Transverse colon (tissue), 4 donors: ENCODE measurements around the gene TMEM63B. TPM values are rescaled to one million over a fixed set of nuclear protein-coding genes. Genes with fewer than 3 reads are reported as not detected.
"Not testable (repeated sequence)": the region's sequence is repeated elsewhere in the genome, so short reads cannot be mapped to it uniquely, and the experiment has no call there.

ENCODE experiments used
- DNase-seq: peaks from one replicate; pipeline ENCODE4 v3.0.0-alpha.2; 2019
- H3K27ac ChIP-seq, 4 donors: fragments of 200-600 bp; sonication (generic); 2 replicates each; pipeline ENCODE4 v1.5.1; 2016 to 2018; ENCODE audit warnings: inconsistent platforms in 4 of 4
- H3K27me3 ChIP-seq: fragments of 200-600 bp; sonication (generic); 2 replicates; pipeline ENCODE4 v1.5.1; 2017; ENCODE audit warnings: inconsistent platforms
- H3K36me3 ChIP-seq, 4 donors: fragments of 200-600 bp; sonication (generic); 2 replicates each; pipeline ENCODE4 v1.5.1; 2017 to 2019; ENCODE audit warnings: inconsistent platforms in 4 of 4
- H3K4me1 ChIP-seq, 4 donors: fragments of 200-600 bp; sonication (generic); 2 replicates each; pipeline ENCODE4 v1.5.1; 2017 to 2020; ENCODE audit warnings: inconsistent platforms in 4 of 4
- H3K4me3 ChIP-seq, 4 donors: fragments of 200-600 bp; sonication (generic); 1 replicate in 1 of 4; 2 replicates in 3 of 4; pipeline versions ENCODE4 v1.5.1 to v1.6.1; 2017 to 2019; ENCODE audit warnings: inconsistent platforms in 4 of 4
- H3K9me3 ChIP-seq, 2 donors: fragments of 200-600 bp; sonication (generic); 2 replicates each; pipeline ENCODE4 v1.5.1; 2017 to 2019; ENCODE audit warnings: inconsistent platforms in 2 of 2
- CTCF ChIP-seq, 5 experiments: fragments of 200-600 bp in 3 of 5; fragments of 450-650 bp in 2 of 5; sonication (generic) in 3 of 5; IDR thresholded peaks; 1 replicate in 2 of 5; 2 replicates in 3 of 5; pipeline ENCODE4 v1.5.1; 2016 to 2017; ENCODE audit warnings: antibody characterized with exemption in 5 of 5, inconsistent platforms in 3 of 5, mild to moderate bottlenecking in 2 of 5, moderate library complexity in 1 of 5
- EP300 ChIP-seq: sonication (generic); formaldehyde crosslinking; IDR thresholded peaks from one replicate; pipeline ENCODE4 v1.6.1; 2017; ENCODE audit warnings: antibody characterized with exemption, low read depth
- POLR2A ChIP-seq: fragments of 450-650 bp; IDR thresholded peaks from one replicate; pipeline ENCODE4 v1.6.1; 2016; ENCODE audit warnings: antibody characterized with exemption, mild to moderate bottlenecking, moderate library complexity
- POLR2AphosphoS5 ChIP-seq, 3 donors: sonication (generic); formaldehyde crosslinking; IDR thresholded peaks; one replicate each; pipeline ENCODE4 v1.6.1; 2016; ENCODE audit warnings: antibody characterized with exemption in 3 of 3
- WGBS, 2 donors: methylation state at CpG; one replicate each; pipeline ENCODE4 v1.1.5; 2018; ENCODE audit warnings: low coverage in 1 of 2; 5-methylcytosine and 5-hydroxymethylcytosine counted together
- in situ Hi-C, 4 donors: fragments of 200-750 bp; cut with MboI; loops; one replicate each; pipeline versions ENCODE4 v1.15.0 to v1.15.1; 2017; ENCODE audit warnings: low sequenced_read_pairs in 3 of 4, low pct_ligation_motif_present in 1 of 4, low pct_unique_long_range_greater_than_20kb in 1 of 4
- intact Hi-C: fragments of 100-400 bp; cut with DNase I; formaldehyde crosslinking; loops from one replicate; pipeline ENCODE4 v1.15.1; 2023; ENCODE audit warnings: low total_unique reads
- total RNA-seq, 4 donors: library from RNA; depleted of rRNA; stranded (reverse); fragments of >200 nt; gene quantifications; one replicate each; pipeline ENCODE4 v1.1.0, GENCODE V29; 2016

TMEM63B gene
- total RNA-seq, 4 donors from 2014 or later = 35.0 to 258 (median 89.4) TPM

- DNase-seq = no peak
- no peak overlapping the region for H3K4me3 ChIP-seq
- no peaks in the 10 kb centered on the region for H3K9me3 ChIP-seq
- no peaks in the 10 kb centered on the region for H3K36me3 ChIP-seq
- H3K27ac ChIP-seq = peak overlapping the region in 2 of 4 donors; percentile 3 to 7
- intact Hi-C loops (no loop called here), in situ Hi-C loops (loop anchor here in 3 of 4 donors (25.0 kb wide), 2 partner anchors 432 to 482 kb away; no protein-coding TSS in a partner anchor)
- H3K27me3 ChIP-seq = no peaks in the 10 kb centered on the region
- TF ChIP-seq CTCF (IDR thresholded peaks at IDR 0.05) (no peak), EP300 (no peak), POLR2AphosphoS5 (IDR thresholded peaks at IDR 0.05) (no peak), POLR2A (no peak)
- H3K4me1 ChIP-seq = peaks cover 0 to 16% (median 10%) of the 10 kb centered on the region in 4 donors
- 82 to 95% methylated on average over 3 to 6 of the region's 6 CpGs for WGBS, 2 donors
These were observed 33.5 kb upstream of the TMEM63B start for GRCh38 chr6:44093750-44094402.

DNA sequence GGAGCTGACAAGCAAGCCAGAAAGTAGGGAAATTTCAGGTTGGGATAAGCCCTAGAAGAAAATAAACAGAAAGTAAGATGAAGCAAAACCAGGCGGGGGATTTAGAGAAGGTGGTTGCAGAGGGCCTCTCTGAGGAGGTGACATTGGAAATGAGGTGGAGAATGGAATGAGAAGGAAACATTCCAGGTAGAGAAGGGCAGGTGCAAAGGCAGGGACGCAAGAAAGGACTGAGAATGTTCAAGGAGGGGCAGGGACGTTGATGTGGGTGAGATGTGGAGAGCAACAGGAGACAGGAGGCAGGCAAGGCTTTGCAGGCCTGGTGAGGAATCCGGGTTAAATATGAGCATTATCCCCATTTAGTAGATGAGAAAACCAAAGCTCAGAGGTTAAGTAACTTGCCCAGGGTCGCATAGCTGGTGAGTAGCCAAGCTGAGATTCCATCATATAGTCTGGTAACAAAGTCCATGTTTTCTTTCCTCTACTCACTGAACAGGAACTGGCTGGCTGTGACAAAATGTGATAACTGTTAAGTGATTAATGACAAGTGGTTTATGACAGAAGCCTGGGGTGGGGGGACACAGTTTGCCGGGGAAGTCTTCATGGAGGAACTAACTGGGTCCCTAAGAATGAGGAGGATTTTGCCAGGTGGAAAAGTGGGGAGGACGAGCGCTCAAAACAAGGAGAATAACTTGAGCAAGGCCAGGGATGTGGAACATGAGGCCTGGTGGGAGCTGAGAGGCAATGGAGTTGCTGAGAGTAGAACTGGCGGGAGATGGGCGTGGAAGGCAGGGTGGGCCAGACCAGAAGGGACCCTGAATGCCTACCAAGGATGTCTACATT lies 32.7 kb upstream of the TMEM63B start:
- in situ Hi-C loops (loop anchor here in 3 of 4 donors (25.0 kb wide), 2 partner anchors 432 to 482 kb away; no protein-coding TSS in a partner anchor), intact Hi-C loops (loop anchor here (1.0 kb wide), 1 partner anchor 57 kb away; no protein-coding TSS in a partner anchor)
- peak; percentile 38 for DNase-seq
- Histone ChIP-seq H3K27me3 (no peaks in the 10 kb centered on the region), H3K4me3 (no peak overlapping the region), H3K36me3 (no peaks in the 10 kb centered on the region), H3K4me1 (peaks cover 0 to 16% (median 10%) of the 10 kb centered on the region in 4 donors), H3K9me3 (no peaks in the 10 kb centered on the region), H3K27ac (peak overlapping the region in 3 of 4 donors; percentile 7 to 50 (median 50))
- no peak for TF ChIP-seq POLR2AphosphoS5 (IDR thresholded peaks at IDR 0.05)
- no peak for TF ChIP-seq EP300
- TF ChIP-seq POLR2A = no peak
- no peak for TF ChIP-seq CTCF (IDR thresholded peaks at IDR 0.05)
- WGBS, 2 donors = 54 to 68% methylated on average over 3 to 10 of the region's 10 CpGs

- H3K9me3 ChIP-seq, DNase-seq, H3K36me3 ChIP-seq, H3K27me3 ChIP-seq, H3K4me3 ChIP-seq: not testable (repeated sequence)
- intact Hi-C loops = loop anchor here (1.0 kb wide), 1 partner anchor 56 kb away; no protein-coding TSS in a partner anchor
- Histone ChIP-seq H3K27ac (peak overlapping the region in 3 of 4 donors; percentile 7 to 50 (median 50)), H3K4me1 (peaks cover 0 to 16% (median 10%) of the 10 kb centered on the region in 4 donors)
- in situ Hi-C loops = loop anchor here in 3 of 4 donors (25.0 kb wide), 2 partner anchors 433 to 483 kb away; no protein-coding TSS in a partner anchor
- WGBS, 2 donors = 43 to 67% methylated on average over 2 to 6 of the region's 6 CpGs
These were observed 32.1 kb upstream of the TMEM63B start for GRCh38 chr6:44095243-44095623.

DNA sequence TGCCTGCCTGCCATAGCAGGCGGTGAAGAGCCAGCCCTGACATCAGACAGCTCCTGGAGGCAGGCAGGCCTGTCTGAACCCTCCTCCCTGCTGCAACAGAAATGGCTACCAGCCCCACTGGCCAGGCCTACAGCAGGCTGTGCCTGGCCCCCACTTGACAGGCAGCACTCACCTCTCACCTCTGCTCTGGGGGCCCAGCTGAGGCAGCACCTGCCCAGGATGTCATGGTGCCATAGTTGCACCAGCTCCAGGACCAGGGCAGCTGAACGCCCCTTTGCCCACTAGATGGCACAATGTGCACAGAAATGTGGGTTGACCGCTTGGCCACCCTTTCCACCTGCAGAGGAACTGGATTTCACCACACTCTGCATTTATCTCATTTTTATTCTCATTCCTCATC lies 30.7 kb upstream of the TMEM63B start:
- H3K27me3 ChIP-seq = no peaks in the 10 kb centered on the region

More for the DNA sequence above, 30.7 kb upstream of the TMEM63B start:
- H3K4me3 ChIP-seq = no peak overlapping the region
- H3K36me3 ChIP-seq = no peaks in the 10 kb centered on the region
- in situ Hi-C loops = loop anchor here in 3 of 4 donors (25.0 kb wide), 2 partner anchors 434 to 484 kb away; no protein-coding TSS in a partner anchor
- intact Hi-C loops = no loop called here
- TF ChIP-seq POLR2AphosphoS5 (IDR thresholded peaks at IDR 0.05) (peak in 2 of 3 donors; percentile 16 to 26), POLR2A (no peak), EP300 (no peak), CTCF (IDR thresholded peaks at IDR 0.05) (peak; percentile 75 to 87 (median 84))
- H3K9me3 ChIP-seq = no peaks in the 10 kb centered on the region
- H3K4me1 ChIP-seq = peaks cover 0 to 16% (median 10%) of the 10 kb centered on the region in 4 donors
- DNase-seq = peak; percentile 81
- no peak overlapping the region for H3K27ac ChIP-seq
- WGBS, 2 donors = 23% methylated on average over 3 of the region's 3 CpGs; no CpG with 5 or more reads in 1 of the 2 donors
